ENCODE data around the gene NTM. TPM values are rescaled to one million over a fixed set of nuclear protein-coding genes. Genes with fewer than 3 reads are reported as not detected.

NTM gene
- total RNA-seq, 1 experiment from 2014 or later, result 9.9 TPM

GRCh38 chr11:131899950-131900580 is 529.6 kb downstream of the NTM start:
- no peak overlapping the region for H3K9ac ChIP-seq (ENCODE audit: extremely low read depth, insufficient read length, low read length)
- no peak overlapping the region for H2BK15ac ChIP-seq (ENCODE audit: low read depth, low read length)
- no peak overlapping the region for H2AFZ ChIP-seq (ENCODE audit: low read length)
- no peak overlapping the region for H2AK5ac ChIP-seq (ENCODE audit: insufficient read length, low read length)
- no peaks in the 10 kb centered on the region for H3K79me2 ChIP-seq (ENCODE audit: insufficient read depth, low read length)
- peak overlapping the region in 1 of 3 experiments; percentile 35; a peak in 1 of 7 replicates for H3K27ac Mint-ChIP-seq
- no peaks in the 10 kb centered on the region for H3K79me1 ChIP-seq (ENCODE audit: insufficient read depth, low read depth, low read length, poor library complexity, severe bottlenecking)
- H3K9me3 Mint-ChIP-seq, result no peaks in the 10 kb centered on the region
- no peaks in the 10 kb centered on the region for H4K20me1 ChIP-seq (ENCODE audit: control insufficient read depth, insufficient read depth, insufficient read length)
- H4K8ac ChIP-seq (replicated peaks; ENCODE audit: insufficient read length, low read depth, low read length), result no peak overlapping the region
- H3K56ac ChIP-seq (ENCODE audit: insufficient read length, low read depth, low read length), result no peak overlapping the region
- no peak overlapping the region for H3K23ac ChIP-seq (ENCODE audit: insufficient read length, low read depth, low read length)
- no peaks in the 10 kb centered on the region for H3K9me3 ChIP-seq (ENCODE audit: control insufficient read depth, low read depth, low read length)
- DNase-seq, result no peak
- no peaks in the 10 kb centered on the region for H3K23me2 ChIP-seq (ENCODE audit: insufficient read length, low read depth, low read length, poor library complexity, severe bottlenecking)
- peaks cover 18 to 23% of the 10 kb centered on the region in 2 experiments for H3K4me1 Mint-ChIP-seq
- no peak overlapping the region for H3T11ph ChIP-seq (ENCODE audit: low read length)
- no peak overlapping the region for H2BK20ac ChIP-seq (ENCODE audit: low read depth, low read length, poor library complexity, severe bottlenecking)
- H3K4me3 Mint-ChIP-seq, result no peak overlapping the region
- no peak overlapping the region for H2BK120ac ChIP-seq (ENCODE audit: low read depth, low read length, poor library complexity, severe bottlenecking)
- no peak overlapping the region for H3K18ac ChIP-seq (ENCODE audit: insufficient read length, low read depth, low read length)
- no peak overlapping the region for H4K5ac ChIP-seq (ENCODE audit: insufficient read length, low read depth, low read length)
- no peak for TF ChIP-seq CTCF (conservative IDR thresholded peaks at IDR 0.05)
- no peak overlapping the region for H2BK5ac ChIP-seq (ENCODE audit: insufficient read length, low read length)
- H3K27ac ChIP-seq (ENCODE audit: insufficient read length, low read depth, low read length), result no peak overlapping the region
- no peaks in the 10 kb centered on the region; a peak in 1 of 7 replicates for H3K36me3 Mint-ChIP-seq (ENCODE audit: insufficient read depth in 1 of 3, low read depth in 3 of 3)
- H3K27me3 Mint-ChIP-seq (ENCODE audit: low read depth), result no peaks in the 10 kb centered on the region
- peaks cover 8% of the 10 kb centered on the region; the same call in 1 of the 2 replicates for H3K4me1 ChIP-seq (ENCODE audit: insufficient read depth, low read length)
- no CpG with 5 or more reads among the region's 6 CpGs for WGBS (ENCODE audit: extremely low coverage, insufficient read length, low lambda C conversion rate)
- H3K4ac ChIP-seq (ENCODE audit: low read depth, low read length), result no peak overlapping the region
- no peaks in the 10 kb centered on the region for H3K27me3 ChIP-seq (ENCODE audit: insufficient read depth, low read length)
- no peak overlapping the region for H3K14ac ChIP-seq (ENCODE audit: insufficient read depth, low read length)
- no peak overlapping the region for H2BK12ac ChIP-seq (ENCODE audit: insufficient read length, low read depth, low read length)
- no peak overlapping the region for H4K91ac ChIP-seq (ENCODE audit: insufficient read length, low read depth, low read length)
- H3K4me2 ChIP-seq (ENCODE audit: insufficient read depth, insufficient read length, low read length), result no peak overlapping the region
